RPMI7951 (cell line): ENCODE measurements around the gene ATP6V0D1. TPM values are rescaled to one million over a fixed set of nuclear protein-coding genes. Genes with fewer than 3 reads are reported as not detected.
A peak's percentile ranks its signal among the peaks of the same experiment; 100 is the strongest.

Experiments used
- DNase-seq: peaks from one replicate; pipeline ENCODE4 v3.0.0-alpha.2; 2012; ENCODE audit warnings: low read depth
- total RNA-seq: library from RNA; depleted of rRNA; stranded (reverse); fragments of >200 nt; shearing (Covaris generic); gene quantifications from 2 replicates; pipeline ENCODE4 v1.2.3, GENCODE V29; 2014; rRNA removed

ATP6V0D1 gene
- total RNA-seq, 1 experiment from 2014 or later = 141 TPM

DNA sequence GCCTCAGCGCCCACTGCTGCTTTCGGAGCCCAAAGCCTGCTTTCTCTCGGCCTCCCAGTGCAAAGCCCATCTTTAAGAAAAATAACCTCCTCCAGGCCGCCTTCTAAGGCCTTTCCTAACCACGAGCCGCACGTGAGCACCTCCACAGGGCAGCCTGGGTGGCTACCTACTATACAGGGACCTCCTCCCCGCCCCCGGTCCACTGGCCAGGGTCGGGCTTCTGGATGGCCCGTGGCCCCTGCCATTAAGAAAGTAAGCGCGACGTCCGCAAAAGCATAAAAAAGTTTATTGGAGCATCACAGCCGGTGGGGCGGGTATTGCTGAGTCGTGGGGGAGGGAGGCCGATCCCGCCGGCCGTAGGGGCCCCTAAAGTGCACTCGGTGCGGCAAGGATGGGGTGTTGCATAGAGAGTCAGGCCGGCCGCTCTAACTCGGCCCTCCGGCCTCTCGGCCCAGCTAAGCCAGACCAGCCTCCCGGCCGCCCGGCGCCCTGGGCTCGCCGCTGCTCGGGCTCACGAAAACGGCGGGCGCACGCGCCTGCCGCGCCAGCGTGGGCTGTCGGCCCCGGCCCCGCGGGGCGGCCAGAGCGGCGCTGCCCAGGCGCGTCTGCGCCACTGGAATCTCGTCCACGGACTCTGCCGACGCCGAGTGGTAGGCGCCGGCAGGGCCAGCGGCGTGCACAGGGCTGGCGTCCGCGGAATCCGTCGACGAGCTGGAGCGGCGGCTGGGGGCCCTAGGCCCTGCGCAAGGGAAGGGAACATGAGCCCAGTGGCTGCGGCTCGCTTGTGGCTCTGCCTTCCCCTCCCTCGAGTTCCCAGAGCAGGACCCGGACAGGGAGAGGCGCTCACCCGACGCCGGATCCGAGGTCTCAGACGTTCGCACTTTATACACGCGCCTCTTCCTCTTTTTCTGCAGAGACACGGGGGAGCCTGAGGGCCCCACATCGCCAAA, 86.5 kb downstream of the ATP6V0D1 start:
- no peak for DNase-seq

DNA sequence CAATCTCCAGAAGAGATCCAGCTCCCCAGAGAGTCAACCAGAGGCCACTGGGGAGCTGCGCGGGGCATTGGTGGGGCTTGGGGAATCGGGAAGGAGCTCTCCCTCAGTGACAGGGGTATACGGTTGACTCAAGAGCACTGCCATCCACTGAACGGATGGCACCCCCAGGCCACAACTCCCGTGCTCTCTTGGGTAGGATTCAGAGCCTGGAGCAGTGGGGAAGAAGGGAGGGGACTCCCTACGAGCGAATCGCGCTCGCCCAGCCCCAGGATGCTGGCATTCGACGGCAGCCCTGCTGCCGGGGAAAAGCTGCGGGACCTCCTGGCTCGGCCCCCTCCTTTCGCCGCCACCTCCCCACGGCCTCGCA, 87.2 kb downstream of the ATP6V0D1 start:
- no peak for DNase-seq

DNA sequence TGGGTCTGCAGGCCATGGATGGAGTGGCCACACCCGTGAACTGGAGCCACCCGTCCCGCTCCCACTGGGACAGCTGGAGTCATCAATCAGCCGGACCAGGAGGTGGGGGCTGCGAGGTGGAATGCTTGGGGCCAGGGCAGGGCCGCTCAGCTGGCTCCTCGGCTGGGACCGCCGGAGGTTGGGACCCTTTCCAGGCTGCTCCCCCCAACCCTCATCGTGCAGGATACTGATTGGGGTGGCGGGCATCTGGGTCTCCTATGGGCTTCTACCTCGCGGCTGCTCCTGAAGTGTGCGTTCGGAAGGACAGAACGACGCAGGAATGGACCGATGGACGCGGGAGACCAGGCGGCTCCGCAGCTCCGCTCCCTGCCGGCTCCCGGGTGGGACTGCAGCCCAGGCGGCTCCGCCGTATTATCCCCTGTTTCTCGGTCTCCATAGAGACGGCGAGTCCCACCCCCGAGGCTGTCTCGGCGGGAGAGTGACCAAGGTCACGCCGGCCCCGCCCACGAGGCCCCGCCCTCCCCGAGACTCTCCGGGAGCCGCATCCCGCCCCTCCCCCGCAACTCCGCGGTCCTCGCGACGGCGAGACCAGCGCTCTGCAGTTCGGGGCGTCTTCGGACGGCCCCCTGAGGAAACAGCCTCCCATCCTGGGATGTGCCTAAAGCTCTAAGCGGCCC, 87.7 kb downstream of the ATP6V0D1 start, which contains the start of gene TPPP3:
Gene TPPP3 (minus strand): TSS at position 388 of the 677 bp plus-strand sequence. CDS start 2,387 bp downstream, outside the sequence.
- peak; percentile 85 for DNase-seq

DNA sequence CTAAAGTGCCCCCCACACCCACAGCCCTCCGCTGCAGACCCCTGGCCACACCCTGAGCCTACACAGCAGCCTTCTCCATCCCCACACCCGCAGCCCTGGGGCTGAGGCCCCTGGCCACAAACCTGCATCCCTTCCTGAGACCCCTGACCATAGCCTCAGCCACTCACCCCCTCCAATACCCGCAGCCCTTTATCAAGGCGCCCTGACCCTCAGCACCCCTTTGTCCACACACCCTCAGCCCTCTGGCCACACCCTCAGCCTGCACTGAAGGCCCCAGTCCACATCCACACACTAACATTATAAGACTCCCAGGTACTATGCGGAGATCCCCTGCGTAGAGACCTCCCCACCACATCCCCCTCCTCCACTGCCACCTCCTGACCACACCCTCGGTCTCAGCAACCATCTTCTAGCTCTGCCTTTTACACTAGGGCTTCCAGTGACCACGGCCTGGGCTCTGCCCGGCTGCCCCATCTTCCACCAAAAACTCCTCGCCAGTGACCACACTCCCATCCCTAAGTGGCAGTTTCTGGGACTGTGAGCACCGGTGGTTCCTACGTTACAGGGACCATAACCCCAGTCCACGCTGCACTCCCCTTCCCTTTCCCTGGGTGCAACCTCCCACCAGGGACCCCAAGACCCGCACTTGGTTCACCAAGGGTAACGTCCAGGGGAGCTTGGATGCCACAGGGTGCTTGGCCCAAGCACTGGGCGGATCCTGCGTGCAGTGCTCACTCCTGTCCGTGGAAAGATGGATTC, 88.5 kb downstream of the ATP6V0D1 start:
- no peak for DNase-seq

DNA sequence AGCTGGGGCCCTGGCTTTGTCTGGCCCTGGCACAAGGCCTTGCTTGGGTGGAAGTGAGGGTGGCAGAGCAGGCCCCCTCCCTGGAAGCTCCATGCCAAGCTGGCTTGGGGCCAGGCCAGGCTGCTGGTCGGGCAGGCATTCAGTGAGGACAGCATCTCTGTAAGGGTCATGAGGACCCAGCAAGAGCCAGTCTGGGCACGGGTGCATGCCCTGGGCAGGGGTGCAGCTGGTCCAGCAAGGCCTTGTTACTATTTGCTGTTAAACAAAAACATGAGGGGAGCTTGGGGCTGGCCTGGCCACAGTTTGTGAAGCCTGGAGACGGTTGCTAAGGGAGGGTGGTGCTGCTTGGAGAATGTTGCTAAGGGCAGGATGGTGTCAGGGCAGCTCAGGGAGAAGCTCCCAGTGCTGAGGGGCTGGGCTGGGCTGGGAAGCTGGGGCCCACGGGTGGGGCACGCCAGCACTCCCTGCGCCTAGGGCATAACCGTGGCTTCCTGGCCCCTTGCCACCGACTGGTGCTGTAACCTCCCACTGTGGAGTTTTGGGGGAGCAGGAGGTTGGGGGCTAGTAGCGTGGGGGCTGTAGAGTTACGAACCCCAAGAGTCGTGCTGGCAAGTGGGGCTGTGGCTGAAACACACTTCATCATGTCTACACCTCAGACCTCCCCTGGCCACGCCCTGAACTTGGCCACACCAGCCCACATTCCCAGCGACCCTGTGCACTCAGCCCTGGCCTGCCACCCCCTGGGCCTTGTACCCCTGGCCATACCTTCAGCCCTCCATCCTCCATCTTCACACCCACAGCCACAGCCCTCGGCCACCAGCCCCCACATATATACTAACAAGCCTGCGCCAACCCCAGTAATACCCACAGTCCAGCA, 89.3 kb downstream of the ATP6V0D1 start:
- DNase-seq = peak; percentile 27

DNA sequence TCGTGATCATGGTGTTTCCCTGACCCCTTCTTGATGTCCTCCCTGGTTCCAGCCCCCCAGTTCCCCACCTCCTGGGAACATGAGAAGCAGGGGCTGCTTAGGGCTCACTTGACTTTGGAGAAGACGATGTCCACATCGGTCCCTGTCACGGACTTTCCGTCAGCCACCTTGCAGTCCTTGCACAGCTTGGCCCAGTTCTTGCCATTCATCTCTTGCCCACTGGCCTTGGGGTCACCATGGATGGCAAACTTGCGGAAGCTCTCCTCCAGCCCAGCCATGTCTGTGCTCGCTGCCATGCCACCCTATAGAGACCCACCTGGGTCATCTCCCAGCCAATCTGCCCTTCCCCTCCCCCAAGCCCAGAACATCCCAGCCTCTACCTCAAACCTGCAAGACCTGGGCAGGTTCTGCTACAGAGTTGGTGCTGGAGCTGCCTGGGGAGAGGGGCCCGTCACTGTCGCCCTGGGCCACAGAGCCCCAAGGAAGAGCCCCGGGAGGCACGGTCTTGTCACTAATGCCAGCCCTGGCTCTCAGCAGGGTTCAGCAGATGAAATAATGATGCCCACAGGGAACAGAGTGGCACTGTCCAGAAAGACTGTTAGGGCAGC, 90.0 kb downstream of the ATP6V0D1 start:
- no peak for DNase-seq

DNA sequence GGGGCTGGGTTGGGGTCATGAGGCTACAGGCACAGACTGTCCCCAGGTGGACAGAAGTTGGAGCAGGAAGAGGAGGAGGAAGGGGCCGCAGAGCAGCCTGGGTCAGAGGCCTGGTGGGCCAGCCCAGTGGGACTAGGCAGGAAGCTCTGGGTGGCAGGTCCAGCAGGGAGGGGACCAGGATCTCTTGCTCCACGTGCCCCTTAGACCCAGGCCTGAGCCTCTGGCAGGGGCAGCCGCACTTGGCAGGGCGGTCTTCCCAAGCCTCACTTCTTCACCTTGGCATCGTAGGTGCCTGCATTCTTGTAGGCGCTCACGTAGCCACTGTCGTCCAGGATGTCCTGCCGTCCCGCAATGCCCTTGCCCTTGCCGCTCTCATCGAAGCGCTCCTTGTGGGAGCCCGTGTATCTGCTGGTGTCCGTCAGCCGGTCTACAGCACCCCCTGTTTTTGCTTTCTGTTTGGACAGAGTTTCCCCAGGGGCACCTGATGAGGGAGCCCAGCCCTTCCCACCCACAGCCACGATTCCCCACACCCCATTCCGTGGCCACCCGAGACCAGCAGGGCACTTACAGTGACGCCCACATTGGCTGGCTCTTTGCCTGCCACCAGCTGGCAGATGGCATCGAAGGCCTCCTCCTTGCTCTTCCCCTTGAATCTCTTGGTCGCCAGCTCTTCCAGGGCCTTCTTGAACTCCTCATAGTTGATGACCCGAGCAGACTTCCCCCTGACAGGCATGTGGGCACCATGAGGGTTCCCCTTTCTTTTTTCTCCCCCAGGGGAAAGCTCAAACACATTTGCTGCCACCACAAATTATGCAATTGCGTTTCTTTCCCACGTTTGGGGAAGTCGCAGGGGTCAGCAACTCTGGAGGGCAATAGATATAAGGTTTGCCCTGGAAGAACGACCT, 90.8 kb downstream of the ATP6V0D1 start:
- DNase-seq = no peak

DNA sequence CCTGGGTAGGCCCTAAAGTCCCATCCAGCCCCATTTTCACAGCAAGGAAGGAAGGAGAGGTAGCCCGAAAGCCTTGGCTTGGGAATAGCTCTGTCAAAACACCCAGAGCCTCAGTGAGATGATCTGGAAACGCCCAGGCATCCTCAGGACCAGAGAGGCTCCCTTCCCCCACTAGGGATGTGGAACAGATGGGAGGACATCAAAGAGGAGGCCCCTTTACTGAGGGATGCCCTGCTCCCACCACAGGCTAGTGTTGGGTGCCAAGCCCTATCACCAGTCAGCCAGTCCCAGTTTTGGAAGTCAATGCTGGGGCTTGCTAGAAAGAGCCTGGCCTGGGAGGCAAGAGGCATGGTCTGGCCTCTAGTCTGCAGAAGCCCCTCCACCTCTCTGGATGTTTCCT, 92.4 kb downstream of the ATP6V0D1 start:
- DNase-seq = no peak

DNA sequence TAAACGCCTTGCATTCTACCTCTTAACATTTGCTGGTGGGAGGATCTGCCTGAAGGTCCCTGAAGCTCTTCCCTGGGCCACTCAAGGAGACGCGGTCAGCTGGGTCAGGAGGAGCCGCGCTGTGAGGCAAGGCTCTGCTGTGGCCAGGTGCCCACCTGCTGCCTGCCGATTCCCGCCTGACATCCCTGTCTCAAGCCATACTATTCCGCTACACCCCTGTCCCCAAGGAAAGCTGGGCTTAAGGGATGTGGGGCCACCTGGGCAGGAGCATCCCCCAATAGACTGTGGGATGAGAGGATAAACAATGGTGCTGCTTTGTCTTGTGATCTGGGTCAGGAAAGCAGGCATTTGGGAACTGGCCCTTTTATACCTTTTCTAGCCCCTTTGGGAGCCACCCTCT, 92.8 kb downstream of the ATP6V0D1 start:
- DNase-seq = no peak

Other genes starting within 250 kb of the ATP6V0D1 start
- gene FHOD1, start 233.7 kb downstream of the ATP6V0D1 start, total RNA-seq = 33.6 and 37.2 TPM in 2 replicates
- gene SLC9A5, start 232.2 kb downstream of the ATP6V0D1 start, total RNA-seq = 0.98 and 1.1 TPM in 2 replicates
- gene PLEKHG4, start 201.6 kb downstream of the ATP6V0D1 start, total RNA-seq = 2.9 and 4.9 TPM in 2 replicates
- gene KCTD19, start 154.4 kb downstream of the ATP6V0D1 start, total RNA-seq = not detected in 2 replicates
- not detected in 2 replicates for gene LRRC36, start 154.3 kb downstream of the ATP6V0D1 start, total RNA-seq
- 0.24 and 0.29 TPM in 2 replicates for gene TPPP3, start 87.7 kb downstream of the ATP6V0D1 start, total RNA-seq
- gene ZDHHC1, start 64.7 kb downstream of the ATP6V0D1 start, total RNA-seq = 1.4 and 2.0 TPM in 2 replicates
- gene HSD11B2, start 50.0 kb downstream of the ATP6V0D1 start, total RNA-seq = not detected in 2 replicates
- not detected in 2 replicates for gene AGRP, start 2.4 kb upstream of the ATP6V0D1 start, total RNA-seq
- gene RIPOR1, start 47.7 kb upstream of the ATP6V0D1 start, total RNA-seq = 9.0 and 11.5 TPM in 2 replicates
- gene CTCF, start 81.4 kb upstream of the ATP6V0D1 start, total RNA-seq = 27.9 and 29.6 TPM in 2 replicates
- 0.10 and 0.12 TPM in 2 replicates for gene CARMIL2, start 164.0 kb upstream of the ATP6V0D1 start, total RNA-seq
- gene ACD, start 179.1 kb upstream of the ATP6V0D1 start, total RNA-seq = 42.8 and 47.2 TPM in 2 replicates
- gene PARD6A, start 179.8 kb upstream of the ATP6V0D1 start, total RNA-seq = 1.6 and 1.9 TPM in 2 replicates
- gene ENKD1, start 185.6 kb upstream of the ATP6V0D1 start, total RNA-seq = 13.6 and 14.8 TPM in 2 replicates
- gene C16orf86, start 185.7 kb upstream of the ATP6V0D1 start, total RNA-seq = 6.4 and 7.5 TPM in 2 replicates
- 11.1 and 12.4 TPM in 2 replicates for gene GFOD2, start 238.2 kb upstream of the ATP6V0D1 start, total RNA-seq